ENCODE results near the gene NPEPL1.

- TF ChIP-seq CTCF (IDR thresholded peaks at IDR 0.05) (no peak), POLR2A (IDR thresholded peaks at IDR 0.05) (no peak)
Measured at GRCh38 chr20:58660855-58661597, 31.6 kb upstream of the NPEPL1 start.
